ENCODE data around the gene DNAJA2.
A peak's percentile ranks its signal among the peaks of the same experiment; 100 is the strongest.
"Not testable (repeated sequence)": the region's sequence is repeated elsewhere in the genome, so short reads cannot be mapped to it uniquely, and the experiment has no call there.

DNAJA2 gene

GRCh38 chr16:46973207-46973995, at the start of gene DNAJA2:
TSS of gene DNAJA2 (minus strand) at chr16:46973674. CDS start at chr16:46973572, 102 bp downstream.
- peak; percentile 50 to 62 for DNase-seq

GRCh38 chr16:47019568-47019967, 46.1 kb upstream of the DNAJA2 start:
- DNase-seq, result no peak

GRCh38 chr16:47018223-47018891, 44.9 kb upstream of the DNAJA2 start:
- no peak for DNase-seq

- no peak for DNase-seq
Measured at GRCh38 chr16:47017636-47018035, 44.2 kb upstream of the DNAJA2 start.

GRCh38 chr16:47016700-47017133, 43.2 kb upstream of the DNAJA2 start:
- DNase-seq, result no peak

- no peak for DNase-seq
Measured at GRCh38 chr16:47013910-47014309, 40.4 kb upstream of the DNAJA2 start.

- no peak for DNase-seq
Measured at GRCh38 chr16:47013172-47013571, 39.7 kb upstream of the DNAJA2 start.

GRCh38 chr16:47010812-47011211, 37.3 kb upstream of the DNAJA2 start:
- DNase-seq, result not testable (repeated sequence)

- no peak for DNase-seq
Measured at GRCh38 chr16:47008612-47009011, 35.1 kb upstream of the DNAJA2 start.

- no peak for DNase-seq
Measured at GRCh38 chr16:47008174-47008573, 34.7 kb upstream of the DNAJA2 start.

GRCh38 chr16:47004652-47005051, 31.2 kb upstream of the DNAJA2 start:
- no peak for DNase-seq

- not testable (repeated sequence) for DNase-seq
Measured at GRCh38 chr16:47000066-47000465, 26.6 kb upstream of the DNAJA2 start.

GRCh38 chr16:46997844-46998243, 24.4 kb upstream of the DNAJA2 start:
- DNase-seq, result no peak

GRCh38 chr16:46996952-46997458, 23.5 kb upstream of the DNAJA2 start:
- DNase-seq, result no peak

- DNase-seq, result no peak
Measured at GRCh38 chr16:46996391-46996790, 22.9 kb upstream of the DNAJA2 start.

GRCh38 chr16:46991729-46992704, 18.5 kb upstream of the DNAJA2 start:
- DNase-seq, result no peak

- DNase-seq, result no peak
Measured at GRCh38 chr16:46986896-46987295, 13.4 kb upstream of the DNAJA2 start.

- DNase-seq, result no peak
Measured at GRCh38 chr16:46986438-46986837, 13.0 kb upstream of the DNAJA2 start.

GRCh38 chr16:46982335-46982734, 8.9 kb upstream of the DNAJA2 start:
- no peak for DNase-seq

GRCh38 chr16:46980926-46981325, 7.5 kb upstream of the DNAJA2 start:
- DNase-seq, result no peak

GRCh38 chr16:46976550-46976949, 3.1 kb upstream of the DNAJA2 start:
- no peak for DNase-seq

GRCh38 chr16:46975908-46976470, 2.5 kb upstream of the DNAJA2 start:
- DNase-seq, result no peak

GRCh38 chr16:46975165-46975564, 1.7 kb upstream of the DNAJA2 start:
- no peak for DNase-seq
